HG02852 (cell line): Measurements from ENCODE around the gene FERMT2.

ENCODE experiments used
- ATAC-seq: cut with Tn5 transposase; IDR thresholded peaks from one replicate; pipeline ENCODE4 v1.9.1; 2021; ENCODE audit warnings: mild to moderate bottlenecking, moderate library complexity; ENCODE audit not compliant: unreplicated experiment

Gene FERMT2

GRCh38 chr14:52902971-52903619 is 47.8 kb downstream of the FERMT2 start:
- no peak for ATAC-seq

- no peak for ATAC-seq
These were observed 49.4 kb downstream of the FERMT2 start for GRCh38 chr14:52901357-52901980.

GRCh38 chr14:52900731-52901130 is 50.1 kb downstream of the FERMT2 start:
- no peak for ATAC-seq

- ATAC-seq: no peak
These were observed 52.4 kb downstream of the FERMT2 start for GRCh38 chr14:52898496-52898895.

- no peak for ATAC-seq
These were observed 55.9 kb downstream of the FERMT2 start for GRCh38 chr14:52895000-52895399.

- ATAC-seq: no peak
These were observed 59.0 kb downstream of the FERMT2 start for GRCh38 chr14:52891800-52892199.

GRCh38 chr14:52888839-52889838 is 61.7 kb downstream of the FERMT2 start:
- ATAC-seq: no peak

- ATAC-seq: no peak
These were observed 62.7 kb downstream of the FERMT2 start for GRCh38 chr14:52888159-52888558.

- ATAC-seq: no peak
These were observed 65.6 kb downstream of the FERMT2 start for GRCh38 chr14:52885230-52885629.

GRCh38 chr14:52883658-52884057 is 67.2 kb downstream of the FERMT2 start:
- ATAC-seq: no peak

- ATAC-seq: no peak
These were observed 68.0 kb downstream of the FERMT2 start for GRCh38 chr14:52882824-52883223.

GRCh38 chr14:52879958-52880357 is 70.9 kb downstream of the FERMT2 start:
- no peak for ATAC-seq

- no peak for ATAC-seq
These were observed 71.9 kb downstream of the FERMT2 start for GRCh38 chr14:52878946-52879345.

- no peak for ATAC-seq
These were observed 72.4 kb downstream of the FERMT2 start for GRCh38 chr14:52878469-52878868.

- ATAC-seq: no peak
These were observed 73.2 kb downstream of the FERMT2 start for GRCh38 chr14:52877628-52878027.

- ATAC-seq: no peak
These were observed 74.0 kb downstream of the FERMT2 start for GRCh38 chr14:52876806-52877205.

GRCh38 chr14:52876311-52876710 is 74.5 kb downstream of the FERMT2 start:
- no peak for ATAC-seq

- ATAC-seq: no peak
These were observed 75.1 kb downstream of the FERMT2 start for GRCh38 chr14:52875707-52876106.

GRCh38 chr14:52874389-52874788 is 76.5 kb downstream of the FERMT2 start:
- ATAC-seq: no peak

- no peak for ATAC-seq
These were observed 77.2 kb downstream of the FERMT2 start for GRCh38 chr14:52873694-52874093.

- no peak for ATAC-seq
These were observed 77.8 kb downstream of the FERMT2 start for GRCh38 chr14:52873065-52873464.

GRCh38 chr14:52871606-52872005 is 79.2 kb downstream of the FERMT2 start:
- ATAC-seq: no peak
